NCI-H2081 (cell line): Measurements from ENCODE around the gene MICAL3.
"Not testable (repeated sequence)": the region's sequence is repeated elsewhere in the genome, so short reads cannot be mapped to it uniquely, and the experiment has no call there.

Experiments
- DNase-seq, 2 experiments: peaks; one replicate each; lab custom pipeline; 2025; lab: John Stamatoyannopoulos, UW

The MICAL3 gene

GRCh38 chr22:18024276-18024939, at the start of gene MICAL3:
Gene MICAL3, minus strand, starts transcription at chr22:18024561. Its CDS starts 117,749 bp downstream, at chr22:17906812.
- peak; percentile 69 to 80 for DNase-seq

- not testable (repeated sequence) for DNase-seq
Observed at GRCh38 chr22:18073927-18074326, 49.6 kb upstream of the MICAL3 start.

GRCh38 chr22:18073467-18073866, 49.1 kb upstream of the MICAL3 start:
- no peak for DNase-seq

- no peak for DNase-seq
Observed at GRCh38 chr22:18071968-18072310, 47.6 kb upstream of the MICAL3 start.

GRCh38 chr22:18071307-18071967, 47.1 kb upstream of the MICAL3 start:
- DNase-seq, result not testable (repeated sequence)

GRCh38 chr22:18070556-18071306, 46.4 kb upstream of the MICAL3 start:
- peak in 1 of 2 experiments; percentile 13 for DNase-seq

GRCh38 chr22:18070041-18070440, 45.7 kb upstream of the MICAL3 start:
- DNase-seq, result peak in 1 of 2 experiments; percentile 21

GRCh38 chr22:18069041-18069440, 44.7 kb upstream of the MICAL3 start:
- DNase-seq, result no peak

GRCh38 chr22:18068381-18068988, 44.1 kb upstream of the MICAL3 start:
- DNase-seq, result no peak

GRCh38 chr22:18067548-18068341, 43.4 kb upstream of the MICAL3 start:
- no peak for DNase-seq

GRCh38 chr22:18067121-18067520, 42.8 kb upstream of the MICAL3 start:
- DNase-seq, result no peak

- DNase-seq, result no peak
Observed at GRCh38 chr22:18066181-18066859, 42.0 kb upstream of the MICAL3 start.

GRCh38 chr22:18065256-18065655, 40.9 kb upstream of the MICAL3 start:
- DNase-seq, result no peak

- no peak for DNase-seq
Observed at GRCh38 chr22:18064636-18065035, 40.3 kb upstream of the MICAL3 start.

GRCh38 chr22:18063715-18064114, 39.4 kb upstream of the MICAL3 start:
- not testable (repeated sequence) for DNase-seq

GRCh38 chr22:18063306-18063705, 38.9 kb upstream of the MICAL3 start:
- DNase-seq, result no peak

GRCh38 chr22:18062421-18062820, 38.1 kb upstream of the MICAL3 start:
- DNase-seq, result no peak

- no peak for DNase-seq
Observed at GRCh38 chr22:18060646-18061620, 36.6 kb upstream of the MICAL3 start.

GRCh38 chr22:18059991-18060390, 35.6 kb upstream of the MICAL3 start:
- no peak for DNase-seq

- DNase-seq, result no peak
Observed at GRCh38 chr22:18059473-18059872, 35.1 kb upstream of the MICAL3 start.
